IMR-90 (cell line): ENCODE results near the gene CTIF. TPM values are rescaled to one million over a fixed set of nuclear protein-coding genes. Genes with fewer than 3 reads are reported as not detected.

Source experiments
- ATAC-seq: fragments of 200-7000 bp; cut with Tn5 transposase; 2 replicates; pipeline ENCODE4 v1.9.1; 2020; ENCODE audit warnings: low read depth, mild to moderate bottlenecking, moderate library complexity
- BruUV-seq: library from RNA; stranded (reverse); fragments of 400-500 nt; replicated peaks from 2 replicates; lab custom pipeline; 2021; lab: Mats Ljungman, UMichigan
- CTCF ChIA-PET: fragments of 300-600 bp; formaldehyde crosslinking; extraction: SDS; loops from one replicate; lab custom pipeline; 2021; ENCODE audit warnings: antibody characterized with exemption; lab: Yijun Ruan, JAX
- POLR2A ChIA-PET: fragments of 300-600 bp; sonication (Branson Sonifier 250); formaldehyde crosslinking; loops from one replicate; lab custom pipeline; 2022; ENCODE audit warnings: antibody characterized with exemption; ENCODE audit not compliant: unreplicated experiment; lab: Charles Lee
- DNase-seq: peaks from one replicate; pipeline ENCODE4 v3.0.0; 2013
- H2AFZ ChIP-seq: replicated peaks from 2 replicates; pipeline ENCODE3; 2013; ENCODE audit warnings: low read length, mild to moderate bottlenecking; ENCODE audit not compliant: poor library complexity
- H2AK5ac ChIP-seq: 2 replicates; pipeline ENCODE4 v1.6.1; 2013; ENCODE audit warnings: low read depth, low read length, inconsistent platforms
- H2AK9ac ChIP-seq: replicated peaks from 2 replicates; pipeline ENCODE3; 2013; ENCODE audit warnings: mild to moderate bottlenecking, low read depth, low read length, moderate library complexity; ENCODE audit not compliant: poor library complexity
- H2BK120ac ChIP-seq: 2 replicates; pipeline ENCODE4 v1.6.1; 2013; ENCODE audit warnings: low read depth, low read length, inconsistent platforms
- H2BK15ac ChIP-seq: 3 replicates; pipeline ENCODE4 v1.6.1; 2013; ENCODE audit warnings: low read depth, low read length, inconsistent platforms
- H2BK20ac ChIP-seq: 2 replicates; pipeline ENCODE4 v1.6.1; 2013; ENCODE audit warnings: low read depth, mild to moderate bottlenecking, inconsistent platforms, low read length, moderate library complexity
- H2BK5ac ChIP-seq: 2 replicates; pipeline ENCODE4 v1.6.1; 2013; ENCODE audit warnings: mild to moderate bottlenecking, low read depth, low read length, inconsistent platforms; ENCODE audit not compliant: poor library complexity, severe bottlenecking
- H3K14ac ChIP-seq: replicated peaks from 2 replicates; pipeline ENCODE4 v1.6.1; 2013; ENCODE audit warnings: low read depth, low read length, inconsistent platforms
- H3K18ac ChIP-seq: 2 replicates; pipeline ENCODE4 v1.6.1; 2013; ENCODE audit warnings: low read depth, low read length, control low read depth
- H3K23ac ChIP-seq: 2 replicates; pipeline ENCODE4 v1.6.1; 2013; ENCODE audit warnings: low read depth, low read length, inconsistent platforms
- H3K27ac ChIP-seq: 2 replicates; pipeline ENCODE4 v1.5.1; 2013; ENCODE audit warnings: mild to moderate bottlenecking, control low read depth, low read length; ENCODE audit not compliant: insufficient read depth
- H3K27me3 ChIP-seq: 2 replicates; pipeline ENCODE4 v1.6.1; 2013; ENCODE audit warnings: low read length; ENCODE audit not compliant: control insufficient read depth, insufficient read depth
- H3K36me3 ChIP-seq: 2 replicates; pipeline ENCODE4 v1.6.1; 2013; ENCODE audit warnings: low read length, mixed read lengths; ENCODE audit not compliant: control insufficient read depth, insufficient read depth
- H3K4ac ChIP-seq: 2 replicates; pipeline ENCODE4 v1.6.1; 2013; ENCODE audit warnings: low read depth, low read length, inconsistent platforms
- H3K4me1 ChIP-seq: 2 replicates; pipeline ENCODE4 v1.6.1; 2013; ENCODE audit warnings: low read length, mixed read lengths; ENCODE audit not compliant: control insufficient read depth, insufficient read depth
- H3K4me2 ChIP-seq: 2 replicates; pipeline ENCODE4 v1.6.1; 2013; ENCODE audit warnings: low read depth, mild to moderate bottlenecking, control low read depth, low read length, moderate library complexity
- H3K4me3 ChIP-seq: 2 replicates; pipeline ENCODE4 v1.5.1; 2013; ENCODE audit warnings: low read depth, mild to moderate bottlenecking, control low read depth, low read length, moderate library complexity; ENCODE audit not compliant: insufficient read depth
- H3K56ac ChIP-seq: 2 replicates; pipeline ENCODE4 v1.6.1; 2013; ENCODE audit warnings: low read length, inconsistent platforms; ENCODE audit not compliant: insufficient read depth; ENCODE audit errors: extremely low read depth
- H3K79me1 ChIP-seq, 2 experiments: 2 replicates each; pipeline ENCODE4 v1.6.1; 2013; ENCODE audit warnings: low read length in 2 of 2, inconsistent platforms in 1 of 2, low read depth in 1 of 2
- H3K9ac ChIP-seq: 2 replicates; pipeline ENCODE4 v1.6.1; 2013; ENCODE audit warnings: low read depth, low read length, control low read depth
- H3K9me1 ChIP-seq: 2 replicates; pipeline ENCODE4 v1.6.1; 2013; ENCODE audit warnings: low read length, inconsistent platforms; ENCODE audit not compliant: insufficient read depth
- H3K9me3 ChIP-seq: 2 replicates; pipeline ENCODE4 v1.6.1; 2013; ENCODE audit warnings: low read length; ENCODE audit not compliant: control insufficient read depth, insufficient read depth
- H4K20me1 ChIP-seq: 2 replicates; pipeline ENCODE4 v1.6.1; 2013; ENCODE audit warnings: low read length, inconsistent platforms; ENCODE audit not compliant: insufficient read depth
- H4K5ac ChIP-seq: 2 replicates; pipeline ENCODE4 v1.6.1; 2013; ENCODE audit warnings: mild to moderate bottlenecking, low read depth, low read length, control low read depth
- H4K8ac ChIP-seq, 2 experiments: 2 replicates each; pipeline ENCODE4 v1.6.1; 2013; ENCODE audit warnings: low read depth in 2 of 2, low read length in 2 of 2, control low read depth in 1 of 2, inconsistent platforms in 1 of 2
- H4K91ac ChIP-seq: 2 replicates; pipeline ENCODE4 v1.6.1; 2013; ENCODE audit warnings: low read depth, low read length, inconsistent platforms; ENCODE audit not compliant: insufficient read depth
- BHLHE40 ChIP-seq: fragments of 150-350 bp; IDR thresholded peaks from 2 replicates; pipeline ENCODE4 v1.6.1; 2016; ENCODE audit warnings: mild to moderate bottlenecking, low read depth, low read length
- NFE2L2 ChIP-seq: fragments of 150-350 bp; IDR thresholded peaks from 2 replicates; pipeline ENCODE4 v1.6.1; 2016; ENCODE audit warnings: low read depth, mild to moderate bottlenecking, low read length
- RCOR1 ChIP-seq: IDR thresholded peaks from 2 replicates; pipeline ENCODE4 v1.6.1; 2012; ENCODE audit warnings: mild to moderate bottlenecking, low read length, improper control_type of control experiment; ENCODE audit not compliant: insufficient replicate concordance
- WGBS, 2 experiments: methylation state at CpG; one replicate each; pipeline versions ENCODE4 v1.1.5 to v1.1.7; 2013; ENCODE audit warnings: missing lambda C conversion rate in 2 of 2; ENCODE audit not compliant: insufficient read length in 1 of 2; ENCODE audit errors: extremely low coverage in 2 of 2; 5-methylcytosine and 5-hydroxymethylcytosine counted together
- dilution Hi-C: fragments of 300-500 bp; cut with HindIII; formaldehyde crosslinking; loops from one replicate; pipeline ENCODE4 v1.14.3; 2018; ENCODE audit warnings: low sequenced_read_pairs; ENCODE audit not compliant: unreplicated experiment
- in situ Hi-C: fragments of 300-500 bp; cut with MboI; formaldehyde crosslinking; loops from 3 replicates; pipeline ENCODE4 v1.14.3; 2019; ENCODE audit warnings: low sequenced_read_pairs, inconsistent platforms, mixed read lengths
- intact Hi-C: fragments of 100-400 bp; cut with micrococcal nuclease; formaldehyde crosslinking; loops from 2 replicates; pipeline ENCODE4 v1.10.0; 2022
- polyA plus RNA-seq, 3 experiments: library from polyadenylated mRNA; depleted of rRNA; stranded (reverse); fragments of >200 nt; gene quantifications; 2 replicates each; pipeline ENCODE4 v1.2.3, GENCODE V29; 2012; ENCODE audit warnings: low replicate concordance in 1 of 3
- total RNA-seq: library from RNA; depleted of rRNA; stranded (reverse); fragments of >200 nt; gene quantifications from 2 replicates; pipeline ENCODE4 v1.2.3, GENCODE V29; 2012
- TF ChIP-seq, protein P1 (sequence below): fragments of 150-350 bp; IDR thresholded peaks from 2 replicates; pipeline ENCODE4 v1.6.1; 2016; ENCODE audit warnings: low read depth, mild to moderate bottlenecking, low read length, moderate library complexity, borderline replicate concordance

CTIF gene
- total and polyA plus RNA-seq, 2 of the 4 experiments (the other 2 are of a cell fraction), result 25.1 to 57.0 TPM

DNA sequence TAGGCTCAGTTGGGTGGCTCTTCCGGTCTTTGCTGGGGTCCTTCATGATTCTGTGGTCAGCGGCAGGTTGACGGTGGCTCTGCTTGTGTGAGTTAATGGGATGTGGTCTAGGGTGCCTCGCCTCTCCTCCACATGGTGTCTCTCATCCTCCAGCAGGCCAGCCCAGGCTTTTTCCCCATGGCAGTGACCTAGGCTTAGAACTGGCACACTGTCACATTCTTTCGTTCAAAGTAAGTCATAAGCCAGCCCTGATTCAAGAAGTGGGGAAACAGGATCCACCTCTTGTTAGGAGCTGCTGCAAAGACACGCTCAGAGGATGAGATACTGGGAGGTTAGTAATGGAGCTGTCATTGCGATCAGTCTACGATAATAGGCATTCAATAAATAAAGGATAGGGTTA, 46.0 kb upstream of the CTIF start:
- Histone ChIP-seq H3K4me3 (no peak overlapping the region), H2AK9ac (no peak overlapping the region), H2BK20ac (no peak overlapping the region), H2BK15ac (no peak overlapping the region), H3K27ac (no peak overlapping the region), H3K14ac (no peak overlapping the region), H2AK5ac (no peak overlapping the region; the same call in 1 of the 2 replicates), H3K18ac (no peak overlapping the region), H3K9me1 (peaks cover 11% of the 10 kb centered on the region), H2AFZ (no peak overlapping the region), H4K5ac (no peak overlapping the region), H3K4me1 (peaks cover 9% of the 10 kb centered on the region), H3K9me3 (peaks cover 4% of the 10 kb centered on the region; the same call in 1 of the 2 replicates), H3K36me3 (no peaks in the 10 kb centered on the region), H2BK120ac (no peak overlapping the region), H4K20me1 (no peaks in the 10 kb centered on the region), H4K91ac (no peak overlapping the region), H4K8ac (no peak overlapping the region), H3K4me2 (no peak overlapping the region), H3K56ac (no peak overlapping the region), H3K23ac (no peak overlapping the region), H3K4ac (no peak overlapping the region), H2BK5ac (no peak overlapping the region), H3K27me3 (peaks cover 3% of the 10 kb centered on the region; the same call in 1 of the 2 replicates), H3K9ac (no peak overlapping the region), H3K79me1 (no peaks in the 10 kb centered on the region; a peak in 1 of 4 replicates)
- POLR2A ChIA-PET, result no interaction called here
- dilution Hi-C loops (no loop called here), in situ Hi-C loops (loop anchor here (25.0 kb wide), 1 partner anchor 744 kb away; no protein-coding TSS in a partner anchor), intact Hi-C loops (no loop called here)
- TF ChIP-seq BHLHE40 (no peak), RCOR1 (no peak), NFE2L2 (no peak)
- TF ChIP-seq, protein P1, sequence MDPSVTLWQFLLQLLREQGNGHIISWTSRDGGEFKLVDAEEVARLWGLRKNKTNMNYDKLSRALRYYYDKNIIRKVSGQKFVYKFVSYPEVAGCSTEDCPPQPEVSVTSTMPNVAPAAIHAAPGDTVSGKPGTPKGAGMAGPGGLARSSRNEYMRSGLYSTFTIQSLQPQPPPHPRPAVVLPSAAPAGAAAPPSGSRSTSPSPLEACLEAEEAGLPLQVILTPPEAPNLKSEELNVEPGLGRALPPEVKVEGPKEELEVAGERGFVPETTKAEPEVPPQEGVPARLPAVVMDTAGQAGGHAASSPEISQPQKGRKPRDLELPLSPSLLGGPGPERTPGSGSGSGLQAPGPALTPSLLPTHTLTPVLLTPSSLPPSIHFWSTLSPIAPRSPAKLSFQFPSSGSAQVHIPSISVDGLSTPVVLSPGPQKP, result no peak
- WGBS, 2 experiments, result 100% methylated on average over 1 of the region's 8 CpGs; no CpG with 5 or more reads in 1 of the 2 experiments
- CTCF ChIA-PET, result interaction anchor here (0.8 kb wide), 1 partner anchor 36 kb away, joined by 3 read pairs; no protein-coding TSS in a partner anchor
- no TSS peak for BruUV-seq
- ATAC-seq (no peak), DNase-seq (no peak)
